Left lung (tissue), 10 donors: Measurements from ENCODE around the gene INCA1. TPM values are rescaled to one million over a fixed set of nuclear protein-coding genes. Genes with fewer than 3 reads are reported as not detected.

Experiments used
- ATAC-seq: fragments of 200-7000 bp; cut with Tn5 transposase; one replicate; pipeline ENCODE4 v1.9.1; 2020; ENCODE audit warnings: moderate library complexity
- DNase-seq, 4 donors: peaks; one replicate each; pipeline ENCODE4 v3.0.0-alpha.2; 2013 to 2020
- H3K27ac ChIP-seq, 2 donors: fragments of 200-600 bp; sonication (generic) in 1 of 2; one replicate each; pipeline versions ENCODE4 v1.5.0 to v1.8.0; 2020 to 2021
- H3K27me3 ChIP-seq, 2 donors: fragments of 200-600 bp; sonication (generic) in 1 of 2; one replicate each; pipeline versions ENCODE4 v1.5.0 to v1.8.0; 2020 to 2021
- H3K36me3 ChIP-seq, 2 donors: fragments of 200-600 bp; sonication (generic) in 1 of 2; one replicate each; pipeline versions ENCODE4 v1.5.0 to v1.8.0; 2020 to 2021
- H3K4me1 ChIP-seq, 2 donors: fragments of 200-600 bp; one replicate each; pipeline ENCODE4 v1.8.0; 2021
- H3K4me3 ChIP-seq, 2 donors: fragments of 200-600 bp; sonication (generic) in 1 of 2; one replicate each; pipeline versions ENCODE4 v1.5.0 to v1.8.0; 2020 to 2021; ENCODE audit warnings: mild to moderate bottlenecking in 1 of 2
- H3K9me3 ChIP-seq, 2 donors: fragments of 200-600 bp; sonication (generic) in 1 of 2; one replicate each; pipeline versions ENCODE4 v1.5.0 to v1.8.0; 2020 to 2021
- intact Hi-C, 2 donors: fragments of 100-400 bp; cut with DNase I; formaldehyde crosslinking; loops; one replicate each; pipeline versions ENCODE4 v1.11.2 to v1.14.2; 2022
- polyA plus RNA-seq, 6 donors: library from polyadenylated mRNA; unstranded; fragments of 120-200 nt; gene quantifications; one replicate each; pipeline ENCODE4 v1.2.1, GENCODE V29; 2013; ENCODE audit not compliant: insufficient read length in 6 of 6
- total RNA-seq, 2 donors: library from RNA; stranded (reverse); fragmentation: NEBNext Ultra II Directional; extraction: Animal tissue kit (Norgen Biotek cat#: 25700); gene quantifications; one replicate each; pipeline ENCODE4 v1.2.1, GENCODE V29; 2021
- TF ChIP-seq, protein P1 (sequence below), 2 donors: fragments of 200-600 bp; sonication (generic) in 1 of 2; IDR thresholded peaks; one replicate each; pipeline versions ENCODE4 v1.5.0 to v1.8.0; 2021; ENCODE audit warnings: antibody characterized with exemption in 2 of 2
- donor health status: DM: no; HTN: yes; CAD: no.
- donor health status: DM: no; HTN: no; CAD: no.

INCA1 gene
- total and polyA plus RNA-seq, 8 donors: 1.0 to 11.5 (median 8.6) TPM

DNA sequence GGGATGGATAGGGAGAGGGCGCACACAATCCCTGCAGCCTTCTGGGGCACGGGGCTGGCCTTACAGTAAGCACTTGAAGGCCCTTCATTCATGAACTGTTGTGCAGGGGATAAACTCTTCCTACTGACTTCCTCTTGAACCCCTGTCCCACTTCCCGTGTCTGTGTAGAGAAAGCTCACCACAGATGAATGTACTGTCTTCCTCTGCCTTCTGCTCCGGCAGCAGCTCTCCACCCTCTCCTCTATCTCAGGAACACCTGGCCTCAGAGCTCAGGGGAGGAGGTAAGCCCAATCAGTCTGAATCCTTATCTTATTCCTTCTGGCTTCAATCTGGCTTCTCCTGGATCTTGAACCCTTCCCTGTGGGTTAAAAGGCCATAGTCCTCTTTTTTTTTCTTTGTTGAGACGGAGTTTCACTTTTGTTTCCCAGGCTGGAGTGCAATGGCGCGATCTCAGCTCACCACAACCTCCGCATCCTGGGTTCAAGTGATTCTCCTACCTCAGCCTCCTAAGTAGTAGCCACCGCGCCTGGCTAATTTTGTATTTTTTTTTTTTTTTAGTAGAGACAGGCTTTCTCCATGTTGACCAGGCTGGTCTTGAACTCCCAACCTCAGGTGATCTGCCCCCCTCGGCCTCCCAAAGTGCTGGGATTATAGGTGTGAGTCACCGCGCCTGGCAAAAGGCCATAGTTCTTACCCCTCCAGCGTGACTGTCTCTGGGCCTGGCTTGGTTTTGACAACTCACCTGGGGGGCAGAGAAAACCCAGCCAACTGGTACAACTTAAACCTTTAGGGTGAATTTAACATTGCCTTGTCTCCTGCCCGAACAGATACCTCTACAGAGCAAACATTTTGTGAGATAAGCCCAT is 45.1 kb upstream of the INCA1 start:
- Histone ChIP-seq H3K27me3 (no peaks in the 10 kb centered on the region), H3K4me1 (no peaks in the 10 kb centered on the region), H3K4me3 (no peak overlapping the region), H3K9me3 (no peaks in the 10 kb centered on the region), H3K27ac (no peak overlapping the region), H3K36me3 (no peaks in the 10 kb centered on the region)
- DNase-seq (no peak), ATAC-seq (no peak)
- TF ChIP-seq, protein P1, sequence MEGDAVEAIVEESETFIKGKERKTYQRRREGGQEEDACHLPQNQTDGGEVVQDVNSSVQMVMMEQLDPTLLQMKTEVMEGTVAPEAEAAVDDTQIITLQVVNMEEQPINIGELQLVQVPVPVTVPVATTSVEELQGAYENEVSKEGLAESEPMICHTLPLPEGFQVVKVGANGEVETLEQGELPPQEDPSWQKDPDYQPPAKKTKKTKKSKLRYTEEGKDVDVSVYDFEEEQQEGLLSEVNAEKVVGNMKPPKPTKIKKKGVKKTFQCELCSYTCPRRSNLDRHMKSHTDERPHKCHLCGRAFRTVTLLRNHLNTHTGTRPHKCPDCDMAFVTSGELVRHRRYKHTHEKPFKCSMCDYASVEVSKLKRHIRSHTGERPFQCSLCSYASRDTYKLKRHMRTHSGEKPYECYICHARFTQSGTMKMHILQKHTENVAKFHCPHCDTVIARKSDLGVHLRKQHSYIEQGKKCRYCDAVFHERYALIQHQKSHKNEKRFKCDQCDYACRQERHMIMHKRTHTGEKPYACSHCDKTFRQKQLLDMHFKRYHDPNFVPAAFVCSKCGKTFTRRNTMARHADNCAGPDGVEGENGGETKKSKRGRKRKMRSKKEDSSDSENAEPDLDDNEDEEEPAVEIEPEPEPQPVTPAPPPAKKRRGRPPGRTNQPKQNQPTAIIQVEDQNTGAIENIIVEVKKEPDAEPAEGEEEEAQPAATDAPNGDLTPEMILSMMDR (IDR thresholded peaks at IDR 0.05): no peak
- intact Hi-C loops: no loop called here

DNA sequence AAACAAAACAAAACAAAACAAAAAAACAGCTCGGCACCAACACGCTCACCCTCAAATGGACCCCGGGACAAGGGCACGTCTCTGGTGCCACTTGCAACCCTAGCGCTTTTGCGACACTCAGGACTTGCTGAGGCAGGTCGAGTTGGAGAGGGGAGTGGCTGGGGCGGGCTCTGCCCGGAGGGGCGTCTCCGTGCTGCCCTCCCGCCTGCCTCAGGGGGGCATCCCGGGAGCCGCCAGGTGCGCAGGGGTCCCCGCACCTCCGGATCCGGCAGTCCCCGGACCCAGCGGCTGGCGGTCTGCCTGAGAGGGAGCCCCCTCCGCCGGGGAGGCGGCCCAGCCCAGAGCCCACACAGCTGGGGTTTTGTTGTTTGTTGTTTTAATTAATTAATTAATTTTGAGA is 38.0 kb upstream of the INCA1 start, which contains the start of gene SLC52A1:
TSS of gene SLC52A1 (minus strand) at position 112 of the 400 bp plus-strand sequence. CDS start 820 bp downstream, outside the sequence.
- no peaks in the 10 kb centered on the region for H3K36me3 ChIP-seq
- H3K27me3 ChIP-seq: peaks cover 6 to 23% of the 10 kb centered on the region in 2 donors
- DNase-seq (no peak), ATAC-seq (peak; percentile 61)
- H3K9me3 ChIP-seq: no peaks in the 10 kb centered on the region
- TF ChIP-seq, protein P1 (IDR thresholded peaks at IDR 0.05): no peak
- intact Hi-C loops: no loop called here
- H3K27ac ChIP-seq: no peak within 1 kb of the TSS
- peaks cover 5 to 23% of the 10 kb centered on the region in 2 donors for H3K4me1 ChIP-seq
- H3K4me3 ChIP-seq: peak within 1 kb of the TSS; percentile 13 to 19

DNA sequence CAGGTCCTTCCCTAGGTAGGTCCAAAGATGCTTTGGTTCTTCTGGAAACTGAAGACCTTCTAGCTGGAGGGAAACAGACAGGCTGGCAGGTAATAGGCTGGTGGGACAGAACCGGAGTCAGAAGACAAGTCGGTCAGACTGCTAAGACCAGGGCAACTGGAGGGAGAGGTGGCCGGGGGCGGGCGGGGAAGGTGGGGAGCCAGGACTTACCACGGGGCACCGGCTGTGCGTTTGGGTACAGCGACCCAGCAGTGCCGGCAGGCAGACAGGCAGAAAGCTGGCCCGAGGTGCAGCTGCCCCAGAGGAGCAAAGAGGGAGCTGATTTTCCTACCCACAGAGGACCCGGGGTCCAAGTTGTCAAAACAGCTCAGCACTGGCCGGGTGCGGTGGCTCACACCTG is 37.3 kb upstream of the INCA1 start:
- Histone ChIP-seq H3K4me3 (no peak overlapping the region), H3K4me1 (peaks cover 5 to 30% of the 10 kb centered on the region in 2 donors), H3K36me3 (no peaks in the 10 kb centered on the region), H3K27me3 (peaks cover 6 to 23% of the 10 kb centered on the region in 2 donors), H3K27ac (no peak overlapping the region), H3K9me3 (no peaks in the 10 kb centered on the region)
- intact Hi-C loops: no loop called here
- DNase-seq (no peak), ATAC-seq (no peak)
- TF ChIP-seq, protein P1 (IDR thresholded peaks at IDR 0.05): no peak

DNA sequence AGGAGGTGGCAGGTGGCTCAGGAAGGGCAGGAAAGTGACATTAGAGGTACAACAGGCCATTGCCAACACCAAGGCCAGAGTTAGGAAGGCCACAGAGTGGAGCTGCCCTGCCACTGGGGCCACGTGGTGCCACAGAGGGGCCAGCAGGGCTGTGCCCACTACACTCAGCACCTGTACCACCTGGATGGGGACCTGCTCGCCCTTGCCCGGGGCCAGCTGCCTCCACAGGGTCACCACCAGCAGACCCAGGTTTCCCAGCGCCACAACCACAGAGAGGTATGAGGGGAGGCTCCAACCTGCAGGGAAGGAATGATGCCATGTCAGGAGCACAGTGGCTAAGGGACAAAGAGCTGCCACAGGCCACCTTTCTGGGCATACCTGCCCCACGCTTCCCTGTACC is 36.7 kb upstream of the INCA1 start:
- peaks cover 5 to 30% of the 10 kb centered on the region in 2 donors for H3K4me1 ChIP-seq
- no peaks in the 10 kb centered on the region for H3K36me3 ChIP-seq
- DNase-seq (no peak), ATAC-seq (no peak)
- TF ChIP-seq, protein P1 (IDR thresholded peaks at IDR 0.05): no peak
- no peak overlapping the region for H3K4me3 ChIP-seq
- intact Hi-C loops: no loop called here
- H3K9me3 ChIP-seq: no peaks in the 10 kb centered on the region
- no peak overlapping the region for H3K27ac ChIP-seq
- peaks cover 6 to 23% of the 10 kb centered on the region in 2 donors for H3K27me3 ChIP-seq

DNA sequence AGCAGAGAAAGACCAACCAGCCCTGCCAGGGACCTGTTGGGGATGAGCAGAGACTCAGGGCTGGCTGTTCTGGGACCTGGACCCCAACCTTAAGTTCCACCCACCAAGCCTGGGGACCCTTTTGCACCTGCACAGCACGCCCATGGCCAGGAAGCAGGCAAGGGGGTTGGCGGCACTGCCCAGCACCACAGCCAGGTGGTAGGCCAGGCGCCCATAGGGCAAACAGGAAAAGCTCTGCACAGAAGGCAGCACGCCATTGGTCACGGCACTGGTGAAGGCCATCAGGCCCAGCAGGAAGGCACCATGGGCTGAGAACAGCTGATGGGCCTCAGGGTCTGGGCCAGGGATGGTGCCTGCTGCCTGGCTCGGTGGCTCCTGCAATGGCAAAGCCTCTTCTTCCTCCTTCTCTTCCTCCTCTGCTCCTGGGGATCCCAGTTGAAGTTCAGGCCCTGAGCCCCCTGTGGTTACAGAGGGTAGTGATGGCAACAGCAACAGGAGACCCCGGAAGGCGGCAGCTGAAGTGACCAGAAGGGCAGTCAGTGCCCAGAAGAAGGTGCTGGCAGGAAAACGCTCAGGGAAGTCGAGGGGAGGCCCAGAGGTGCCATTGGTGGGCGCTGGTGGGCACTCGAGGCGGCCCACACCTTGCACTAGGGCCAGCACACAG is 36.2 kb upstream of the INCA1 start:
- intact Hi-C loops: no loop called here
- Histone ChIP-seq H3K4me1 (peaks cover 5 to 30% of the 10 kb centered on the region in 2 donors), H3K27me3 (peaks cover 6 to 23% of the 10 kb centered on the region in 2 donors), H3K9me3 (no peaks in the 10 kb centered on the region), H3K4me3 (no peak overlapping the region), H3K36me3 (no peaks in the 10 kb centered on the region), H3K27ac (no peak overlapping the region)
- DNase-seq: no peak
- TF ChIP-seq, protein P1 (IDR thresholded peaks at IDR 0.05): no peak
- ATAC-seq: no peak
